Head of caudate nucleus (tissue), 42 donors: ENCODE measurements around the gene A2ML1.
"Not testable (repeated sequence)": the region's sequence is repeated elsewhere in the genome, so short reads cannot be mapped to it uniquely, and the experiment has no call there.

Source experiments
- DNase-seq, 42 donors: peaks; one replicate each; pipeline versions ENCODE4 v3.0.0 to v3.0.0-alpha.2; 2020 to 2021; ENCODE audit warnings: mixed read lengths in 7 of 42
- intact Hi-C: fragments of 100-400 bp; cut with DNase I; formaldehyde crosslinking; loops from one replicate; pipeline ENCODE4 v1.15.0; 2022

A2ML1 gene

DNA sequence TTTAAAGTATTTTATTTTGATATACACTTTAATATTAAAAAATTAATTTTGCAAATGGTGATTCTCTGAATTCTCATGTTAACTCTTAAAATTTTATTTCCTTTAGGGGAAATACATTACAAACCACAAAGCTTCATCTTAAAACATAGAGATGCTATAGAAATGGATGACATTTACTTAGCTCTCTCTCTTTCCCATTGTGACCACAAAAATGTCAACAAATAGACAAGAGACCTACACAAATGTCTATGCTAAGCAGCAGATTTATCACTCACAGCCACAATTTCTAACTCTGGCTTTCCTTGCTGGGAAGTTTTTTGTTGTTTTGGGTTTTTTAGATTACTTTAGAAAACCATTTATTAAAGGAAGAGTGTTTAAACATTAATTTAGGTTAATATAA is 72.0 kb downstream of the A2ML1 start:
- intact Hi-C loops: loop anchor here (10.0 kb wide), 1 partner anchor 200 kb away; the partner anchor contains the start of gene RIMKLB
- no peak for DNase-seq

DNA sequence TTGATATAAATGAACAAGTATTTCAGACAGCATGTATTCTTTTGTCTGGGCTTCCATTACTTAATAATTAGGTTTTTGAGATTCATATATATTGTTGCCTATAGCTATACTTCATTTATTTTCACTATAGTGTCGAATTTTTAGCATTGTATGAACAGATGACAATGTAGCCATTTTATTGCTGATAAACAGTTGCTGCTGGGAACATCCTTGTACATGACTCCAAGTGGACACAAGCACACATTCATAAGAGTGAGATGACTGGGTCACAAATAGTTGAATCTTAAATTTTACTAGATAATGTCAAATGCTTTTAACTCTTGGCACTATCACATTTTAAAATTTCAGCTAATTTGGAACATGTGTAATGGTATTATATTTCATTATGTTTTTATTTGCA is 72.6 kb downstream of the A2ML1 start:
- intact Hi-C loops: loop anchor here (10.0 kb wide), 1 partner anchor 200 kb away; the partner anchor contains the start of gene RIMKLB
- no peak for DNase-seq

DNA sequence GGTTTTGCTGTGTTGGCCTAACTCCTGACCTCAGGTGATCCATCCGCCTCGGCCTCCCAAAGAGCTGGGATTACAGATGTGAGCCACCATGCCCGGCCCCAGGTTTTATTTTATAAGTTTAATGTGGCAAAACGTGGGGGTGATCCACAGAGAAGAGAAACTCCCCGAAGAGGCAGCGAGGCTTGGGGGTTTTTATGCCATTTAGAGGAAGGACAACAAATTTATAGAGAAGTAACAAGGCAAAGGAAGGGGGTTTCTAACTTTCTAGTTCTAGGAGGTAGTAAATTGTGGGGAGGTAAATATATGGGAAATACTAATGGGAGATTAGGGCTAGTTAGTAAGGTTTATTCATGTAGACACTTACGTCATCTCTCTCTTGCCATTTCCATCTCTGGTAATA is 74.7 kb downstream of the A2ML1 start:
- no peak for DNase-seq
- intact Hi-C loops: loop anchor here (10.0 kb wide), 1 partner anchor 202 kb away; the partner anchor contains the start of gene RIMKLB

DNA sequence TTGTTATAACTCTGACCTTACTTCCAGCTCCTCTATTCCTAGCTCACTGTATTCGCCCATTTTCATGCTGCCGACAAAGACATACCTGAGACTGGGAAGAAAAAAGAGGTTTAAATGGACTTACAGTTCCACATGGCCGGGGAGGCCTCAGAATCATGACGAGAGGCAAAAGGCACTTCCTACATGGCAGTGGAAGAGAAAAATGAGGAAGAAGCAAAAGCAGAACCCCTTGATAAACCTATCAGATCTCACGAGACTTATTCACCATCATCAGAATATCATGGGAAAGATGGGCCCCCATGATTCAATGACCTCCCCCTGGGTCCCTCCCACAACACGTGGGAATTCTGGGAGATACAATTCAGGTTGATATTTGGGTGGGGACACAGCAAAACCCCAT is 77.4 kb downstream of the A2ML1 start:
- intact Hi-C loops: loop anchor here (10.0 kb wide), 1 partner anchor 205 kb away; the partner anchor contains the start of gene RIMKLB
- DNase-seq: no peak

DNA sequence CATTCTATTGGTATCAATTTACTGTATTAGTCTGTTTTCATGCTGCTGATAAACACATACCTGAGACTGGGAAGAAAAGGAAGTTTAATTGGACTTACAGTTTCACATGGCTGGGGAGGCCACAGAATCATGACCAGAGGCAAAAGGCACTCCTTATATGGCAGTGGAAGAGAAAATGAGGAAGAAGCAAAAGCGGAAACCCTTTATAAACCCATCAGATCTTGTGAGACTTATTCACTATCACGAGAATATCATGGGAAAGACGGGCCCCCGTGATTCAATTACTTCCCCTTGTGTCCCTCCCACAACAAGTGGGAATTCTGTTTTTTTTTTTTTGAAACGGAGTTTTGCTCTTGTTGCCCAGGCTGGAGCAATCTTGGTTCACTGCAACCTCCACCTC is 80.3 kb downstream of the A2ML1 start:
- DNase-seq: peak in 1 of 42 donors; percentile 4
- intact Hi-C loops: not testable (repeated sequence)

DNA sequence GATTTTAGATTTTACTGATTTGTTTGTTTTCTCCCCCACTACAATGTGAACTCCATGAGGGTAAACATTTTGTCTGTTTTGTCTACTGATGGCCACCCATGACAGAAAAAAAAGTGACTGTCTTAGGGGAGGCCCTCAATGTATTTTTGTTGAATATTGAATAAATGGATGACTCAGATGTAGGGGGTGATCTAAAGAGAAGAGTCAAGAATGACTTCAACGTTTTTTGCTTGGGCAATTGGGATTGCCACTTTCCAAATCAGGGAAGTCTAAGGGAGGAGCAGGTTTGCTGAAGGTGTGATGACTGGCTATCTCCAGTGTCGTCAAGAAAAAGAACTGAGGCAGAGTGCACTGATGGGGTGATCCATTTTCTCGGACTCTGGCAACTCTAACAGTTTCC is 81.2 kb downstream of the A2ML1 start:
- no peak for DNase-seq
- intact Hi-C loops: no loop called here

DNA sequence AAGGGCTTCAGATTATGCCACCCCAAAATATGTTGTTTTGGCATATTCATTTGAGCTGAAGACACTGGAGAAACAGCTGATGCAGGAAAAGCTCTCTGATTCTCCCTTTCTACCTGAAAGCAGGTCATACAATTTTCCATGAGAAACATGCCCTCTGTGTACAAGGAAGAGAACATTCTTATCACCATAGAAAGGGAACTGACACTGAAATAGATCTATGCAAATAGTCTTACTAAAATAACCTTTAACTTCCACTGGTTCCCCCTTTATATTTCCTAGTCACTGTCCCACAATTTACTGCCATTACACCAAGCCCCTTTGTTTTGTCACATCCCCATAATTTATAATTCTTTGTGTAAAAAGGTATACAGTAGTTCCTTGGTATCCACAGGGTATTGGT is 82.2 kb downstream of the A2ML1 start:
- no peak for DNase-seq
- intact Hi-C loops: no loop called here

DNA sequence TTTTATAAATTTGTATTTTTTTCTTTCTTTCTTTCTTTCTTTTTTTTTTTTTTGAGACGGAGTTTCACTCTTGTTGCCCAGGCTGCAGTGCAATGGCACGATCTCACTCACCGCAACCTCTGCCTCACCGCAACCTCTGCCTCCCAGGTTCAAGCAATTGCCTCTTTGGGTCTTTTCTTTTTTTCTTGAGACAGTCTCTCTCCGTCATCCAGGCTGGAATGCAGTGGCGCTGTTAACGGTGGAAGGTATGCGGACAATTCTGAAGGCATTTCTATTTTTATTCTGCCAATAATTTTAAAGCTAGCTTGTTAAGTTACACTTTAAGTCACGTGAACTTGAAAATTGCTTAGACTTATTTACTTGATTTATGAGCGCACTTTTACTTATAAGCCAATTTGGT is 83.1 kb downstream of the A2ML1 start:
- intact Hi-C loops: no loop called here
- no peak for DNase-seq

DNA sequence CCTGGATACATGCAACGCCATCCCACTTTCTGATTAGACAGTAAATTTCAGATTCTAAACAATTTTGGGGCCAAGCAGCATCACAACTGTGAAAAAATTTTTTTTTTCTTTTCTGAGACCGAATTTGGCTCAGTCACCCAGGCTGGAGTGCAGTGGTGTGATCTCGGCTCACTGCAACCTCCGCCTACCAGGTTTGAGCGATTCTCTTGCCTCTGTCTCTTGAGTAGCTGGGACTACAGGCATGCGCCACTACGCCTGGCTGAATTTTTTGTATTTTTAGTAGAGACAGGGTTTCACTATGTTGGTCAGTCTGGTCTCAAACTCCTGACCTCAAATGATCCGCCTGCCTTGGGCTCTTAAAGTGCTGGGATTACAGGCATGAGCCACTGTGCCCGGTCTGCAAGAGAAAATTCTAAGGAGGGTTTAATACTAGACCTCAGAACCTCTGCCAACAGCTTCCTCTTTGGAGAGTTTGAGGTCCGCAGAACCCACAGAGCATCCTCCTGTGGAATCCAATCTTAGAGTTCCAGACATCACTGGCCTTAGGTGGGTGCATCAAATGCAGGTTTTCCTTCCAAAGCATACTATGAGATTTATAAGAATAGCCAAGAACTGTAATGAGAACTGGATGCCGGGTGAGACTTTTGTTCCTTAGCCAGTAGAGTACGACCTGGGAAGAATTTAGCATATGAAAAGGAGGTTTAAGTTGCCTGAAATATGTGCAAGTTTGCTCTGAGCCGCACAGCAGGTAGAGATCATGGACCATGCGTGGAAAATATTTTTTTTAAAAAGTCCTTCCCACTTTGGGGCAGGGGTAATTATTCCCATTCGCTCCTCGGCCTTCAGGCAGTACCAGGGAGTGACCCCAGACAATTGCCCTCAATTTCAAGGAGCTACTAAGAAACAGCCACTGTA is 84.1 kb downstream of the A2ML1 start:
- intact Hi-C loops: no loop called here
- no peak for DNase-seq

DNA sequence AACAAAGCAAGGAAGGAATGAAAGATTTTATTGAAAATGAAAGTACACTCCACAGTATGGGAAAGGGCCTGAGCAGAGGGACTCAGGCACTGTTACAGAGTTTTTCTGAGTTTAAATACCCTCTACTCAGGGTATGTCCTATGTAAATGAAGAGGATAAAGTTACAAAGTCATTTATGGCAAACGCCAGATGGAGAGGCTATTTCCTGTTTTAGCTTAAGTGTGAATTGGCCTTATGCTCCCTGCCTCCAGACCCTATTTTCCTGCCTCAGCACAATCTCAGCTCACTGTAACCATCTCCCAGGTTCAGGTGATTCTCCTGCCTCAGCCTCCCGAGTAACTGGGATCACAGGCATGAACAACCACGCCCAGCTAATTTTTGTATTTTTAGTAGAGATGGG is 85.1 kb downstream of the A2ML1 start:
- no peak for DNase-seq
- intact Hi-C loops: no loop called here

DNA sequence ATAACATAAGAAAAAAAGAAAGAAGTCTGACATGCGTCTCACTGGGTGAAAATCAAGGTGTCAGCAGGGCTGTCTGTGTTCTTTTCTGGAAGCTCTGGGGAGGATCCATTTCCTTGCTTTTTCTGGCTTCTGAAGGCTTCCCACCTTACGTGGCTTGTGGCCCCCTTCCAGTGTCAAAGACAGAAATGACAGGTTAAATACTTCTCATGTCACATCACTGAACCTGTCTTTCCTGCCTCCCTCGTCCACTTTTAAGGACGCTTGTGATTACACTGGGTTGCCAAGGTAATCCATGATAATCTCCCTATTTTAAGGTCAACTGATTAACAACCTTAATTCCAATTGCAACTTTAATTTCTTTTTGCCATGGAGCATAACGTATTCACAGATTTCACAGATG is 87.3 kb downstream of the A2ML1 start:
- no peak for DNase-seq
- intact Hi-C loops: no loop called here

DNA sequence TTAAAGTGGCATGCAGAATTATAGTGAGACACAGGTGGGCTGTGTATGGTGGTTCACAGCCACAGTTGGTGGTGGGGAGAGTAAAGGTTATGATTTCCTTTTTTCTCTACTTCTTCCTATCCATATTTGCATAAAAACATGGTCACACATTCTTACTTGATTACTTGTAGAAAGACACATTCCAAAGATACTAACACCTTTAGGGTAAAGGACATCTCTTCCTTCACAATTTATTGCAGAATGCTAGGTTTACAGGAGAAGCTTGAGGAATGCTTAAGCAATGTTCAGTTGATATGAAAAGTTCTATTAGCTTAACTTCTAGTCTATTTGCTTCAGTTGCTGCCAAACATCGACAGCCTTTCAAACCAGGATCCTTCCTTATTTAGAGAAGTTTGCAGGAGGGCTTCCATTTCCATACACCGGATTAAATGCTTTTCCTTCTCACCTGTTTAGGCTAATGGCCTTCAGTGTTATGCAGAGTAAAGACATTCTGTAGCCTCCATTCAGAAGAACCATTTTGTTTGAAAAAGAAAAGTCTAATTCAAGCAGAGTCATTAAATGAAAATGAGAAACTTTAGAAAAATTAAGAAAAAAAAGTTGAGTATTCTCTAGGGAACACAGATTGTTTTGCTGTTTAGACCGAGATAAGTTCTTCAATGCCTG is 89.3 kb downstream of the A2ML1 start:
- intact Hi-C loops: no loop called here
- DNase-seq: no peak

DNA sequence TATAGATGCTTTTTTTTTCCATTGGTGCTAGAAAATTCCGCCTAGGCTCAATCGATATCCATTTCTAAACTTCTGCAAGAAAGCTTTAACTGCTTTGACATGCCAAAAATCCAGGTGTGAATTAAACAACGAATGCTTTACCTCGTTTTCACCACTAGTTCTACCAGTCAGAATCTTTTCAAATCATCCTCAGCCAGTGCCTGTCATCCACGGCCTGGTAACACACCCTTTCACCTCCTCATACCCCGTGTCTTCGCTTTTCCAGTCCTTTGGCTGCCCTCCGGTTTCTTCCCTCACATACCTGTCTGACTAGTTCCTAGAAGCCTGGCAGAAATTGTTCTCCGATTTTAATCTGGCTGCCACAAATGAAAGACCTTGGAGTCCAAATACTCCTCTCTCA is 90.5 kb downstream of the A2ML1 start:
- intact Hi-C loops: no loop called here
- peak in 11 of 42 donors; percentile 3 to 58 (median 13) for DNase-seq

DNA sequence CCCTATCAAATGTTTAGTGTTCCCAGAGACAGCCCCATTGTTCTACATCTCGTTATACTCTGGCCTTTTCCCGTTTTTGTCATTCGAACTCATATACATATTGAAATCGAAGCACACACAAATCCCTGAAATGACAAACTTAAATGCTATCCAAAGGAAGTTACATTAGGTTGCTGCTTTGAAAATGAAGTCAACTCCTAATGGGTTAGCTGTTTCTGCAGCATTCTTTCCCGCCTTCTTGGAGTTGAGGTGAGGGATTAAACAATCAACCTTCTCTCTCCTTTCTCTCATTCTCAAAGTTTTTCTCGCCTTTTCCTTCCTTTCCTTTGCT is 91.2 kb downstream of the A2ML1 start:
- no peak for DNase-seq
- intact Hi-C loops: loop anchor here (2.0 kb wide), 1 partner anchor 35 kb away; the partner anchor contains the start of gene M6PR

DNA sequence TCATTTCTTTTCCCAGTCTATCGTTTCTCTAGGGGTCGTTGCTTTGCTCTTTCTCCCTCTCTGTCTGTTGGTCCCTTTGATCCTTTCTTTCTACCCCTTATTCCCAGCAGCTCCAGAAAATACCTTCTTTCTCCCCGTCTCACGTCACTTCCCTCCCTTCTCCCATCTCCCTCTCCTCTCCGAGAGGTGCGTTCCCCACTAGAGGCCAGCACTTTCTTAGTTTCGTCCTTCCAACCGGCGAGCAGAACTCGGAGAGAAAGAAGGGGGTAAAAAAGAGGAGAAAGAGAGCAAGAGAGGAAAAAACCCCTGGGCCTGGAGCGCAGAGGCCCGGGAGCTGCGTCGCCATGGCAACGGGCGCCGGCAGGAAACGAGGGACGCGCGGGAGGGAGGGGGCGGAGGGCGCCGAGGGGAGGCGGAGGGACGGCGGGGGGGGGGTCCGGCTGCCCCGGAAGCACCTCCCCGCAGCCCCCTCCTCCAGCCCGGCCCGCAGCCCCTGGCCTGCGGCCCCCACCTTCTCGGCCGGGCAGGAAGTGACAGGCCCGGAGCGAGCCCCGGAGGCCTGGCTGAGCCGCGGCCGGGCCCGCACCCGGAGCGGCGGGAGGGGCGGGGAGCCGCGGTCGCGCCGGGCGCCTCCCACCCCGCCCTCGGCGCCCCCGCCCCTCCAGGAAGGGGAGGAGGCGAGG is 91.8 kb downstream of the A2ML1 start, which contains the start of gene PHC1:
Gene PHC1 (plus strand): TSS at position 477 of the 683 bp plus-strand sequence. CDS start 3,169 bp downstream, outside the sequence.
- peak; percentile 47 to 93 (median 82) for DNase-seq
- intact Hi-C loops: loop anchor here (2.0 kb wide), 1 partner anchor 35 kb away; the partner anchor contains the start of gene M6PR

DNA sequence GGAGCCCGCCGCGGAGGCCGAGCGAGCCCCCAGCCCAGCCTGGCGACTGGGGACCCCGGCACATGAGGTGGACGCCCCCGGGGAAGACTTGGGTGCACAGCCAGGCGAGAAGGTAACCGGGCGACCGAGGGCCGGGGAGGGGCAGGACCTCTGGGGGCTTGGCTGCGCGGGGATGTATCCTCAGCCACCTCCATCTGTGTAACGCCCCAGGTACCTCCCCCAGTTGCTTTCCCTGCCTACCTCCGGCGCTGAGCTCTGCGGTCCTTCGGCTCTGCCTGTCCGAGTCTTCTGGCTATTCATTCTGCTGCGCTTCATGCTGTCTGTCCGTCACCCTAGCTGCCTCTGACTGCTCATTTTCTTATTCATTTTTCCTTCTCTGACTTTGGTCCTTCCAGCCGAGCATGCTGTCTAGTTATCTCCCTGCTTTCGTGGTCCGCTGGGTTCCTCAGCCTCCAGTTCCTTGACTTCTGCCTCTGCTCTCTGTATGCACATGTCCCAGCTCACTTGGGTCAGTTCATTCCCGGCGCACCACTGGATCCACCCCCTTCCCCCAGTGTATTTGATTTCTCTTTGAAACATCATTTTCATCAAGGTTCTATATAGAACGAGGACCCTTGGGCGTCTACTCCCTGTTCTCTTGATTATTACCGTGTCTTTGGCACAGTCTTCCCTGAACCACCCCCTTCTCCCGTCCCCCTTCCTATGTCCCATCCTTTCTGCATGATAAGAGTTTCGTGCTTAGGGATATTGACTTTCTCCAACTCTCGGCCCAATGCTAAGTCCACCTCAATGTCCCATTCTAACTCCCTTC is 92.5 kb downstream of the A2ML1 start:
- peak in 39 of 42 donors; percentile 12 to 65 (median 39) for DNase-seq
- intact Hi-C loops: loop anchor here (2.0 kb wide), 1 partner anchor 34 kb away; the partner anchor contains the start of gene M6PR

DNA sequence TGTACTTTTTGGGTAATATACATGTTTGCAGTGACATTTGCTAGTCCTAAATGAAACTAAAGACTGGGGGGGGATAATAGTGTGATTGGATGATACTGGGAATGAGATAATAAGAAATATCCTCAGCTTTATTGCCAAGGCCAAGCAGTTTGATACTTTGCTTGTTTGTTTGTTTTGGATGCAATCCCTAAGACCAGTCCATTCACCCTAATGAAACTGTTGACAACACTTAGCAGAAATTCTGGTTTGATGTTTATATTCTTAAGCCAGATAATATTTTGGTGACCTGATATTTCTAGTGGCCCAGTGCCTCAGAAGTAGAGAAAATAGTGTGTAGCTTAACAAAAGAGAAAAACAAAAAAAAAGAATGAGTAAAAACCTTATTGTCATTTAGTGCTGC is 93.7 kb downstream of the A2ML1 start:
- intact Hi-C loops: no loop called here
- no peak for DNase-seq

DNA sequence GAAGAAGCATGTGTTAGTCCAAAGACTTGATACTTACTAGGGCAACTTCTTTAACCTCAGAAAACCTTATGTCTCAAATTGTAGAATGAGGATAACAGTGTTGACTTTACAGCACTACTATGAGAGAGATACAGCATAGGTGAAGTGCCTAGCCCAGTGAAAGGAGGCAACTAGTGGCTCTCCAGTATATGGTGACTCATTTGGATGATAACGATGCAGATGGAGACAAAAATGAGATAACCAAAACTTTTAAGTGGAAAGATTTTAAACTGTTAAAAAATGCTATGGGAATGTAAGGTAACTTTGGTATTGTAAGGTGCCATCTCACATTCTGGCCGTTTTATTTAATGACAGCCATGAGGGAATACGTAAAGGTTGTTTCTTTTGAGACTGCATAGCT is 94.6 kb downstream of the A2ML1 start:
- DNase-seq: no peak
- intact Hi-C loops: no loop called here

DNA sequence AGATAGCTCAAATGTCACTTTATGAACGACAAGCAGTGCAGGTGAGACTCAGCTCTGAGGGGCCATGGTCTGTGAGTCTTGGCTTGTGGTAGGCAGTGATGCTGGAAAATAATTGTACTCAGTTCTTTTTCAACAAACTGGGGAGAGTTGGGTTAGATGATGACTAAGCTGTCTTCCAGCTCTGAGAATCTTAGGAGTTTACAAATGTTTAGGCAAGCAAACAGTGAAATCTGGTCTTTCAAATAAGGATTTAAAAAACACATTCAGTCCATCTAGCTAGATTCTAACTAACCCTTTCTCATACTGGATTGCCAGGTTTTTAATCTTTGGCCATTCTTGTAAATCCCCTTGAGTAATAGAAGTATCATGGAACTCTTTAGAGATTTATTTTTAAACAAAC is 95.3 kb downstream of the A2ML1 start:
- no peak for DNase-seq
- intact Hi-C loops: no loop called here
